KMS-11 (cell line): ENCODE data around the gene GAPT.

ENCODE experiments used
- H2AFZ ChIP-seq: fragments of 200-600 bp; sonication (generic); 2 replicates; pipeline ENCODE4 v1.6.1; 2016; ENCODE audit warnings: antibody characterized with exemption, mixed run types, low read depth
- H3K27ac ChIP-seq: fragments of 200-600 bp; sonication (generic); 2 replicates; pipeline ENCODE4 v1.6.1; 2016; ENCODE audit warnings: mild to moderate bottlenecking, mixed run types
- H3K27me3 ChIP-seq: fragments of 200-600 bp; sonication (generic); 2 replicates; pipeline ENCODE4 v1.6.1; 2017; ENCODE audit warnings: mild to moderate bottlenecking, low read depth, mixed run types, moderate library complexity; ENCODE audit not compliant: insufficient read depth
- H3K36me3 ChIP-seq: fragments of 200-600 bp; sonication (generic); 2 replicates; pipeline ENCODE4 v1.6.1; 2017; ENCODE audit warnings: mild to moderate bottlenecking, mixed run types; ENCODE audit not compliant: insufficient read depth
- H3K4me1 ChIP-seq: fragments of 200-600 bp; sonication (generic); 2 replicates; pipeline ENCODE4 v1.6.1; 2016; ENCODE audit warnings: mild to moderate bottlenecking, low read depth, mixed run types; ENCODE audit not compliant: poor library complexity, severe bottlenecking
- H3K4me2 ChIP-seq: fragments of 200-600 bp; sonication (generic); 2 replicates; pipeline ENCODE4 v1.7.0; 2016; ENCODE audit warnings: mild to moderate bottlenecking, mixed run types
- H3K4me3 ChIP-seq: fragments of 200-600 bp; sonication (generic); IDR thresholded peaks from 2 replicates; pipeline ENCODE4 v1.6.1; 2017; ENCODE audit warnings: low read depth, low read length, mixed read lengths; ENCODE audit not compliant: insufficient read depth
- H3K79me2 ChIP-seq: fragments of 200-600 bp; sonication (generic); 2 replicates; pipeline ENCODE4 v1.6.1; 2016; ENCODE audit warnings: low read depth, mixed run types; ENCODE audit not compliant: insufficient read depth
- H3K9ac ChIP-seq: fragments of 200-600 bp; sonication (generic); 2 replicates; pipeline ENCODE4 v1.6.1; 2016; ENCODE audit warnings: mild to moderate bottlenecking, mixed run types
- H4K20me1 ChIP-seq: fragments of 200-600 bp; sonication (generic); 2 replicates; pipeline ENCODE4 v1.6.1; 2016; ENCODE audit warnings: mild to moderate bottlenecking, mixed run types; ENCODE audit not compliant: insufficient read depth
- TF ChIP-seq, protein P1 (sequence below): fragments of 200-600 bp; sonication (generic); conservative IDR thresholded peaks from 2 replicates; pipeline ENCODE4 v1.6.1; 2017; ENCODE audit warnings: low read depth, mild to moderate bottlenecking, antibody characterized with exemption, low read length, moderate library complexity, mixed read lengths

GAPT gene

GRCh38 chr5:58482536-58482935 lies 8.7 kb upstream of the GAPT start:
- Histone ChIP-seq H3K27me3 (no peaks in the 10 kb centered on the region), H3K9ac (no peak overlapping the region), H3K4me2 (no peak overlapping the region), H3K4me1 (no peaks in the 10 kb centered on the region), H3K36me3 (no peaks in the 10 kb centered on the region), H4K20me1 (no peaks in the 10 kb centered on the region), H3K27ac (no peak overlapping the region), H3K4me3 (no peak overlapping the region), H3K79me2 (no peaks in the 10 kb centered on the region), H2AFZ (no peak overlapping the region)
- TF ChIP-seq, protein P1, sequence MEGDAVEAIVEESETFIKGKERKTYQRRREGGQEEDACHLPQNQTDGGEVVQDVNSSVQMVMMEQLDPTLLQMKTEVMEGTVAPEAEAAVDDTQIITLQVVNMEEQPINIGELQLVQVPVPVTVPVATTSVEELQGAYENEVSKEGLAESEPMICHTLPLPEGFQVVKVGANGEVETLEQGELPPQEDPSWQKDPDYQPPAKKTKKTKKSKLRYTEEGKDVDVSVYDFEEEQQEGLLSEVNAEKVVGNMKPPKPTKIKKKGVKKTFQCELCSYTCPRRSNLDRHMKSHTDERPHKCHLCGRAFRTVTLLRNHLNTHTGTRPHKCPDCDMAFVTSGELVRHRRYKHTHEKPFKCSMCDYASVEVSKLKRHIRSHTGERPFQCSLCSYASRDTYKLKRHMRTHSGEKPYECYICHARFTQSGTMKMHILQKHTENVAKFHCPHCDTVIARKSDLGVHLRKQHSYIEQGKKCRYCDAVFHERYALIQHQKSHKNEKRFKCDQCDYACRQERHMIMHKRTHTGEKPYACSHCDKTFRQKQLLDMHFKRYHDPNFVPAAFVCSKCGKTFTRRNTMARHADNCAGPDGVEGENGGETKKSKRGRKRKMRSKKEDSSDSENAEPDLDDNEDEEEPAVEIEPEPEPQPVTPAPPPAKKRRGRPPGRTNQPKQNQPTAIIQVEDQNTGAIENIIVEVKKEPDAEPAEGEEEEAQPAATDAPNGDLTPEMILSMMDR: no peak

- Histone ChIP-seq H3K4me2 (no peak overlapping the region), H2AFZ (no peak overlapping the region), H3K27me3 (no peaks in the 10 kb centered on the region), H3K79me2 (no peaks in the 10 kb centered on the region), H3K36me3 (no peaks in the 10 kb centered on the region), H3K9ac (no peak overlapping the region), H3K4me1 (no peaks in the 10 kb centered on the region), H4K20me1 (no peaks in the 10 kb centered on the region), H3K27ac (no peak overlapping the region), H3K4me3 (no peak overlapping the region)
- TF ChIP-seq, protein P1: no peak
Measured at GRCh38 chr5:58484505-58484904, 6.7 kb upstream of the GAPT start.

DNA sequence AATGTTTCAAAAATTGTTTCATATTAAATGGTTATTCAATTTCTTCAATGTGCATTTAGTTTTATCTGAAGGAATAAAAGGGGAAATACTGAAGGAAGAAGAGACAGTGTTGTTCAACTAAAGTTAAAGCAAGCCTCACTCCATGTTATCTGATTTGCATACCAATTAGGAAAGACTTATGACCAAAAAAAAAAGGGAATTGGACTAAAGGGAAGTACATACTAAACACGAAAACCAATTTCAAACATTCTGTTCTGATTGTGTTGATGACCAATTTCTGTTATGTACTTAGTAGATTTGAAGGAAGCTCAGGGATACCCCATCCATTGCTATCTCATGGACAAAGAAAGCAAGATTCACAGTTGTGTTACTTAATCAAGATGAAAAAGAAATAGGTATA lies 4.9 kb upstream of the GAPT start:
- TF ChIP-seq, protein P1: no peak
- H3K79me2 ChIP-seq: no peaks in the 10 kb centered on the region
- no peak overlapping the region for H3K9ac ChIP-seq
- no peak overlapping the region for H3K27ac ChIP-seq
- no peak overlapping the region for H3K4me2 ChIP-seq
- no peaks in the 10 kb centered on the region for H3K27me3 ChIP-seq
- H4K20me1 ChIP-seq: no peaks in the 10 kb centered on the region
- no peak overlapping the region for H2AFZ ChIP-seq
- no peaks in the 10 kb centered on the region for H3K4me1 ChIP-seq
- no peak overlapping the region for H3K4me3 ChIP-seq
- H3K36me3 ChIP-seq: no peaks in the 10 kb centered on the region

- Histone ChIP-seq H3K36me3 (no peaks in the 10 kb centered on the region), H3K4me3 (no peak overlapping the region), H3K4me2 (no peak overlapping the region), H3K27ac (no peak overlapping the region), H2AFZ (no peak overlapping the region), H3K9ac (no peak overlapping the region), H4K20me1 (no peaks in the 10 kb centered on the region), H3K27me3 (no peaks in the 10 kb centered on the region), H3K4me1 (no peaks in the 10 kb centered on the region), H3K79me2 (no peaks in the 10 kb centered on the region)
- TF ChIP-seq, protein P1: no peak
Measured at GRCh38 chr5:58490402-58491050, 709 bp upstream of the GAPT start.
